SW480 (cell line): ENCODE measurements around the gene ACSL5.
"Not testable (repeated sequence)": the region's sequence is repeated elsewhere in the genome, so short reads cannot be mapped to it uniquely, and the experiment has no call there.

Experiments
- DNase-seq: peaks from one replicate; pipeline ENCODE4 v3.0.0-alpha.2; 2016; ENCODE audit warnings: low spot score

Gene ACSL5

GRCh38 chr10:112349521-112350085 lies 24.3 kb upstream of the ACSL5 start:
- no peak for DNase-seq

DNA sequence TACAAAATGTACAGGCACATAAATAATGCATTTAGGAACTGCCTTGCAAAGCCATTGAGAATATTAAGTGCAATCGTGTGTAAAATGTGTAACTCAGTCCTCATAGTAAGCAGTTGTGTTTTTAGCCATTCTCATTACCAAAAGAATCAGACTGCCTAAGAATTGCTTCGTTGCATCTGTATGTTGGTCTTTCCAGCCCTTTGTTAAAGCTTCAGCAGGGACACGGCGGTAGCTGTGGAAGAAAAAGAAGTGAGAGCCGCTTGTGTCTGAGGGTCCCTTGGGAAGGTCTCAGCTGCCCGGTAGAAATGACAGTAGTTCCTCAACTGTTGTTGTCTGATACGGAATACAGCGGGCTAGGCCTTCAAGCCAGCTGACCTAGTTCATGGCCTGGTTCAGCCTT lies 22.8 kb upstream of the ACSL5 start:
- DNase-seq = no peak

DNA sequence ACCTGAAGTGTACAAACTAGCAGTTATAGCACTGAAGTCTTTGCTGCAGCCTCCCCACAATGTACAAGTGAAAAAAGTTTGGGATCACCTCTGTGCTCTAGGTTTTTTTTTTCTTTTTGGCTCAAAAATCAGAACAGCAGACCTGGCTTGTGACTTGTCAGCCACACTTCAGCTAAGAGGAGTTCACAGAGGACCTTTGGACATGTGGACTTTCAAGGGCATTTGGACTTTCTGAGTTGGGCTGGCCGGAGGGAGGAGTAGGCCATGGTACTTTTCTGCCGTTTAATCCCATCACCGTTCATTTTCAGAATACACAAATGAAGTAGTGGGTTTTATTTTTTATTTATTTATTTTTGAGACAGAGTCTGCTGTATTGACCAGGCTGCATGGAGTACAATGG lies 21.9 kb upstream of the ACSL5 start:
- no peak for DNase-seq

- no peak for DNase-seq
These were observed 20.9 kb upstream of the ACSL5 start for GRCh38 chr10:112353046-112353445.

DNA sequence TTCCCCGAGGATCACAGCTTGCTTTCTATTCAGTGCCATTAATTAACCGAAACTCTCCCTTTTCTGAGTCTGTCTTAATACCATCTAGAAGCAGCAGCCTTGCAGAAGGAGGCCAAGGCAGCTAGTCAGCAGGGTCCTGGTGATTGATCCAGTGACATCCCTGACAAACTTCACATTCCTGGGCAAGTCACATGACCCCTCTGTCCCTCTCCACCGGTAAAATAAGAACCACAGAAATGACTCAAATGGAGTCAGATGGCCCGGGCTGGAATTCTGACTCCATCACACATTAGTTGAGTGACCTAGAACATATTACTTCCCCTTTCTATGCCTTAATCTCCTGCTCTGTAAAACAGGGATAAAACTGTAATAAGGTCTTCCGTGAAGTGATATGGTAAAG lies 17.2 kb upstream of the ACSL5 start:
- no peak for DNase-seq

DNA sequence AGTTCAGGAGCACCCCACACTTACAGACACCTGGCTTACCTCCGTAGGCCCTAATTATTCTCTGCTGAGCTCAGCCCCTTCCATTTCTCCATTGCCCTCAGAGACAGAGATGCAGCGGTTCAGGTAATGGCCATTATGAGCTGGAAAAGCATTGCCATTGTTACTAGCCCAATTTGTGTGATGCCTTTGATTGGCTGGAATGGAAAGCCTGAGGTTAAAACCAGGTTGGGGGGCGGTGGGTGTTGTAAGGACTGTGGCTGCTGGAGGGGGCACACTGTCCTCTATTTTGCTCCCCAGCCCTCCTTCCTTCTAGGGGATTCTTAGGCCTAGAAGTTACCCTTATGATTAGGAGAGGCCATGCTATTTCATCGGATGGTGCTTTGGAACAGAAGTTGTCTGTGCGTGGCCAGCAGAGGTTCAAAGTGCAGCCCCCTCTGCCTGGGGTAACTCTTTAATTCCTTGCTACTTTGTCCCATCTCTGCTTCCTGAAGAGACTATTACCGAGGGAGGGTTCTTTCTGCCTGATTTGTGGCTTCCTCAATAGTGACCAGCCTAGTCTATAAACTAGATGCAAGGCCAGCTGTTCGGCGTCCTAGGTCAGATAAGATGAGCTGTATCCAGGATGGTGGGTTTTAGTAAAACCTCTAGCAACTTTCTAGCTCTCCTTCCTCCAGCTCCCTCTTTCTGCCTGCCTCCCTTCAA lies 14.2 kb upstream of the ACSL5 start:
- DNase-seq = no peak

DNA sequence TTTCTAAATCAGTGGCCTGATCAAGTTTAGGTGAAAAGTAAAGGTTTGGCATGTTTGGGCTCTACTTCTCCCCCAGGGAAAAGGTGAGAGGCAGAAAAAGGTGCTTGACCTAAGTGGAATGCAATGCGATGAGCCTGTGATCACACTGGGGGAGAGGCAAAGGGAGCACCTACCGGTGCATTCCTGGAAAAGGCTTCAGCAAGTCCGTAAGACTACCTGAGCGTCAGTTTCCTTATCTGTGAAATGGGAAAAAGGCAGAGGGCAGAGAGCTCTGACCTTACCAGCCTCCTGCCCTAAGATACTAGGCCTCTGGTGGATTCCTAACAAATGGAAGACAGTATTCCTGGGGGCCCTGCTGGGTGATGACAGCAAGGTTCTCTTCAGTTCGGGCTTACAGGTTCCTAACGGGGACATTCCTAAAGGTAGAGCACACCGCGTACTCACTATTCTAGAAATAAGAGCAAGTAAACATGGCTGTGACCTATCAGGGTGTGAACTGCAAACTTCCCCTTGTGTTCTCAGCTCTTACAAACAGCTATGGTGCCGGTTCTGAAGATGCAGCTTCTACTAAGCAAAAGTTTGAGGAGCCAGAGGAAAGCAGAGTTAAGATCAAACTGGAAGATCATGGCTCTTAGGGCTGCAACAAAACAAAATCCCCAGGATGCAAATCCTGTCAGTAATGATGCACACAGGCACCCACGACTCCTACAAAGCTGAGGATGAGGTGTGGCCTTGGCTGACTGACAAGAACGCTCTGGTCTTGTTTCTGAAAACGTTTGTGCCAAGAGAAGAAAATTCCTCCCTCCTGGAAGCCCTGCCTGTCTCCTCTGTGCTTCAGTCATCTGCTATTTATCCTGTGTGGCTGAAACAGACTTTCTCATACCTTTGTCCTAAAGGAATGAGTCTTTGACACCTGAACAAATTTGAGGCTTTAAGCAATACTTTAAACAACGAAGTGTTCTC lies 13.3 kb upstream of the ACSL5 start:
- no peak for DNase-seq

- no peak for DNase-seq
These were observed 11.8 kb upstream of the ACSL5 start for GRCh38 chr10:112361951-112362751.

DNA sequence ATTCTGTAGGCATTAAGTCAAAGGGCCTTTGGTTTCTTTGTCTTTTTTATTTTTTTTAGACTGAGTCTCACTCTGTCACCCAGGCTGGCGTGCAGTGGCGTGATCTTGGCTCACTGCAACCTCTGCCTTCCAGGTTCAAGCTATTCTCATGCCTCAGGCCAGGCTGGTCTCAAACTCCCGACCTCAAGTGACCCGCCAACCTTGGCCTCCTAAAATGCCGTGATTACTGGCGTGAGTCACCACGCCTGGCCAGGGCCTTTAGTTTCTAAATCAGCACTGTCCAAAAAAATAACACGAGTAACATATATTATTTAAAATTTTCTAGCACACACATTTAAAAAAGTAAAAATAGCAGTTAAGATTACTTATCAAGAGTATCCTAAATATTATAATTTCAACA lies 11.1 kb upstream of the ACSL5 start:
- DNase-seq = no peak

GRCh38 chr10:112363696-112364688 lies 9.9 kb upstream of the ACSL5 start:
- DNase-seq = no peak

- no peak for DNase-seq
These were observed 8.9 kb upstream of the ACSL5 start for GRCh38 chr10:112365014-112365432.

- DNase-seq = no peak
These were observed 8.5 kb upstream of the ACSL5 start for GRCh38 chr10:112365451-112365850.

DNA sequence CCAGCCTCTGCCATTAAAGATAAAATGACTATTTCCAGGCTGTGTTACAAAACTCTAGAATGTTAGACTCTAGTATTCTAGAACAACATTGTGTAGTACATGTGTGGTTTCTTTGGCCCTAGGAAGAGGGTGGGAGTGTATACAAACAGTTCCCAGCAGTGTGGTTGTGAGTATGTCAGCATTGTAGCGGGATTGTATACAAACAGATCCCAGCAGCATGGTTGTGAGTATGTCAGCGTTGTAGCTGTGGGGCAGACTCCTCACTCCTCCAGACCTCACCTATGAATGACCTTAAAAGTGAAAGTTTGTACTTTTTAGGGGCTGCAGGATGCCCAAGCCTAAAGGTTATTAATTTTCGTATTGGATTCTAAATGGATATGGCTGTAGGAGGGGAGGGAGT lies 6.9 kb upstream of the ACSL5 start:
- no peak for DNase-seq

DNA sequence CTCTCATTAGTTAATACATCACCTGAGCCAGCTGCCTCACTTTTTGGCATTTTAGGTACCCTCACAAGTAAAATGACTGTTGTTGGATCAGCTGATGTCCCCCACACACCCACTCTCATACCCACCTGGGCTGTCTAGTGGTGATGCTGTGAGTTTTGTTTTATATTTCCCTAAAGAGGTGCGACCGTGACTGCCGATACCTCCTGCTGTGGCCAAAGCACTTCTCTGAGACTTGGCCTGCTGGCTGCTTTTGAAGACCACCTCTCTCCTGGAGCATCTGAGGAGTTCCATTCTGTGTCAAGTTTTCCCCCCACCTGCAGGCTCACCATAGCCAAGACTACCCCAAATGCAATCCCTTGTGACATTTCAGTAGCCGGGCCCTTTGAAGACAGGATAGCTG lies 6.4 kb upstream of the ACSL5 start:
- no peak for DNase-seq

DNA sequence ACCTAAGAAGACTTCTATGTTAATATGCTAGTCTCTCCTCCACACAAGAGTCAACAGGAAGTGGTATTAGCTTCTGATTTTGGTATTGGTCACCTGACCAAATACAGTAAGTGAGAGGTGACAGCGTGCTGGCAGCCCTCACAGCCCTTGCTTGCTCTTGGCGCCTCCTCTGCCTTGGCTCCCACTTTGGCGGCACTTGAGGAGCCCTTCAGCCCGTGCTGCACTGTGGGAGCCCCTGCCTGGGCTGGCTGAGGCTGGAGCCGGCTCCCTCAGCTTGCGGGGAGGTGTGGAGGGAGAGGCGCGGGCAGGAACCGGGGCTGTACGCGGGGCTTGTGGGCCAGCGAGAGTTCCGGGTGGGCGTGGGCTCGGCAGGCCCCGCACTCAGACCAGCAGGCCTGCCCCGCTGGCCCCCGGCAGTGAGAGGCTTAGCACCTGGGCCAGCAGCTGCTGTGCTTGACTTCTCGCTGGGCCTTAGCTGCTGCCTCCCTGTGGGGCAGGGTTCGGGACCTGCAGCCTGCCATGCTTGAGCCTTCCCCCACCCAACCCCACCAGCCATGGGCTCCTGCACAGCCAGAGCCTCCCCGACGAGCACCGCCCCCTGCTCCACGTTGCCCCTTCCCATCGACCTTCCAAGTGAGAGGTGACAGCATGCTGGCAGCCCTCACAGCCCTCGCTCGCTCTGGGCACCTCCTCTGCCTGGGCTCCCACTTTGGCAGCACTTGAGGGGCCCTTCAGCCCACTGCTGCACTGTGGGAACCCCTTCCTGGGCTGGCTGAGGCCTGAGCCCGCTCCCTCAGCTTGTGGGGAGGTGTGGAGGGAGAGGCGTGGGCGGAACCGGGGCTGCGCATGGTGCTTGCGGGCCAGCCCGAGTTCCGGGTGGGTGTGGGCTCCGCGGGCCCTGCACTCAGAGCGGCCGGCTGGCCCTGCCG lies 4.2 kb upstream of the ACSL5 start:
- no peak for DNase-seq

GRCh38 chr10:112370424-112370819 lies 3.5 kb upstream of the ACSL5 start:
- DNase-seq = no peak

GRCh38 chr10:112371326-112371725 lies 2.6 kb upstream of the ACSL5 start:
- DNase-seq = not testable (repeated sequence)

DNA sequence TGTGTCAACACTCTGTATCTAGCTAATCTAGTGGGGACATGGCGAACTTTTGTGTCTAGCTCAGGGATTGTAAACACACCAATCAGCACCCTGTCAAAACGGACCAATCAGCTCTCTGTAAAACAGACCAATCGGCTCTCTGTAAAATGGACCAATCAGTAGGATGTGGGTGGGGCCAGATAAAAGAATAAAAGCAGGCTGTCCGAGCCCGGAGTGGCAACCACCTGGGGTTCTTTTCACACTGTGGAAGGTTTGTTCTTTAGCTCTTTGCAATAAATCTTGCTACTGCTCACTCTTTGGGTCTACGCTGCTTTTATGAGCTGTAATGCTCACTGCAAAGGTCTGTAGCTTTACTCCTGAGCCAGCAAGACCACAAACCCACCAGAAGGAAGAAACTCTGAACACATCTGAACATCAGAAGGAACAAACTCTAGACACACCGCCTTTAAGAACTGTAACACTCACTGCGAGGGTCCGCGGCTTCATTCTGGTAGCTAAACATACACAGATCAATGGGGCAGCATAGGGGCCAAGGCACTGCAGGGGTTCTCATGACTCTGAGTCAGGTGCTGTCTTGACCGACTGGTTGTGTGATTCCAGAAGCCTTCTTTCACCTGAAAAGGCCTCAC lies 1.6 kb upstream of the ACSL5 start:
- DNase-seq = not testable (repeated sequence)
